PC-9 (cell line): ENCODE data around the gene HOXC10. TPM values are rescaled to one million over a fixed set of nuclear protein-coding genes. Genes with fewer than 3 reads are reported as not detected.

Source experiments
- BruUV-seq: library from RNA; stranded (reverse); fragments of 400-500 nt; replicated peaks from 2 replicates; lab custom pipeline; 2021; lab: Mats Ljungman, UMichigan
- CTCF ChIA-PET: fragments of 300-600 bp; sonication (Branson Sonifier 250); formaldehyde crosslinking; loops from one replicate; lab custom pipeline; 2022; ENCODE audit warnings: antibody characterized with exemption; lab: Charles Lee
- POLR2A ChIA-PET: fragments of 300-600 bp; sonication (Branson Sonifier 250); formaldehyde crosslinking; loops from one replicate; lab custom pipeline; 2022; ENCODE audit warnings: antibody characterized with exemption; ENCODE audit not compliant: unreplicated experiment; lab: Charles Lee
- DNase-seq, 2 experiments: peaks; one replicate each; pipeline versions ENCODE4 v3.0.0 to v3.0.0-alpha.2; 2015 to 2022; ENCODE audit warnings: mixed read lengths in 1 of 2
- H2AFZ ChIP-seq: fragments of 200-600 bp; sonication (generic); 2 replicates; pipeline ENCODE4 v1.8.1; 2017; ENCODE audit warnings: antibody characterized with exemption
- H3F3A ChIP-seq: fragments of 200-600 bp; sonication (generic); 2 replicates; pipeline ENCODE4 v1.8.1; 2017; ENCODE audit warnings: antibody characterized with exemption, mild to moderate bottlenecking, low read depth; ENCODE audit not compliant: insufficient read depth
- H3K27ac ChIP-seq: fragments of 200-600 bp; sonication (generic); 2 replicates; pipeline ENCODE4 v1.6.1; 2016; ENCODE audit warnings: mixed run types
- H3K27me3 ChIP-seq: fragments of 200-600 bp; sonication (generic); 2 replicates; pipeline ENCODE4 v1.6.1; 2016; ENCODE audit warnings: low read depth, mixed run types; ENCODE audit not compliant: insufficient read depth
- H3K36me3 ChIP-seq: fragments of 200-600 bp; sonication (generic); 2 replicates; pipeline ENCODE4 v1.6.1; 2016; ENCODE audit warnings: low read depth, mixed run types
- H3K4me1 ChIP-seq: fragments of 200-600 bp; sonication (generic); replicated peaks from 2 replicates; pipeline ENCODE4 v1.6.1; 2016; ENCODE audit warnings: mixed run types; ENCODE audit not compliant: insufficient read depth
- H3K4me2 ChIP-seq: fragments of 200-600 bp; sonication (generic); 2 replicates; pipeline ENCODE4 v1.6.1; 2017; ENCODE audit warnings: mixed run types
- H3K4me3 ChIP-seq: fragments of 200-600 bp; sonication (generic); 2 replicates; pipeline ENCODE4 v1.6.1; 2016; ENCODE audit warnings: mixed run types
- H3K79me2 ChIP-seq: fragments of 200-600 bp; sonication (generic); 2 replicates; pipeline ENCODE4 v1.6.1; 2017; ENCODE audit warnings: low read depth, mixed run types
- H3K9me2 ChIP-seq: fragments of 200-600 bp; sonication (generic); 2 replicates; pipeline ENCODE4 v1.8.1; 2017; ENCODE audit warnings: mild to moderate bottlenecking; ENCODE audit not compliant: insufficient read depth
- H3K9me3 ChIP-seq: fragments of 200-600 bp; sonication (generic); 2 replicates; pipeline ENCODE4 v1.8.1; 2016; ENCODE audit warnings: low read depth; ENCODE audit not compliant: insufficient read depth
- H4K20me1 ChIP-seq: fragments of 200-600 bp; sonication (generic); 2 replicates; pipeline ENCODE4 v1.8.1; 2017; ENCODE audit not compliant: insufficient read depth
- CTCF ChIP-seq: fragments of 200-600 bp; sonication (generic); conservative IDR thresholded peaks from 2 replicates; pipeline ENCODE4 v1.6.1; 2017; ENCODE audit warnings: mixed run types, antibody characterized with exemption, mild to moderate bottlenecking, moderate library complexity
- EZH2 ChIP-seq: fragments of 200-600 bp; sonication (generic); IDR thresholded peaks from 2 replicates; pipeline ENCODE4 v1.8.0; 2017; ENCODE audit warnings: antibody characterized with exemption, low read depth
- intact Hi-C: fragments of 100-400 bp; cut with micrococcal nuclease; formaldehyde crosslinking; loops from one replicate; pipeline ENCODE4 v1.10.0; 2022; ENCODE audit not compliant: unreplicated experiment
- total RNA-seq: library from RNA; stranded (reverse); gene quantifications from 2 replicates; pipeline ENCODE4 v1.2.3, GENCODE V29; 2021

The HOXC10 gene
- total RNA-seq, 1 experiment from 2014 or later = 1.1 TPM

DNA sequence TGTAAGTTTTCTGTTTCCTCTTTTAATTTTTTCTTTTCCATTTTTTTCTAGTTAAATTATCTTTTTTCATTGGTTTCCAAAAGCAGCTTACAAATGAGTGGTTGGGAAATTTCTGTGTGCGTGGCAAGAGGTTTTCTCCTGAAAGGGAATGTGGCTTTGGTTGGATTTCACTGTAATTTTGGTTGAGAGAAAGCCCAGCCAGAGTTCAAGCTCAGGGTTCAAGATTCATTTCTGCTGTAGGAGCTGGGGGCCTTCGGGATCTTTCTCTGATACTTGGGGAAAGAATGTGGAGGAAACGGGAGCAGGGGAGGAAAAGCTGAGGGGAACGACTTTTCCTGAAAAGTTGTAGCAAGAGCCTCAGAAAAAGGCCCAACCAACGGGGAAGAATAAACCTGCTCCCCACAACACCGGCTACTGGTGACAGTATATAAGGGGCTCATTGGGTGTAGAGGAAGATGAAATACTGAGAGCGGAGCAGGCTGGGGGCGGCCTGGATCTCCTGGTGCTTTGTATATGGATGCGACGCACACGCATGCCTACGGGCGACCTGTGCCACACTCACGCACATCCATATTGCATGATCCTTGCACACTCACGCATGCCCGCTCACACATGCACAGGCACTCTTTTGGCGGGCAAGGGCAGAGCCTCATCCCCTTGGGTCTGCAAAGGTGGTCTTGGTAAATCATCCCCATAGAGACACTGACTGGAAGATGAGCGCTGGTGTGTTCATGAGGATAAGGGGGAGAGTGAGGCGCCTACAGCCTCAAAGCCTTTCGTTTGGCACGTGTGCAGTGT is 1.9 kb downstream of the HOXC10 start:
- no peak for DNase-seq
- Histone ChIP-seq H3K4me3 (no peak overlapping the region), H3K79me2 (no peaks in the 10 kb centered on the region), H3K36me3 (no peaks in the 10 kb centered on the region), H3K27ac (no peak overlapping the region), H4K20me1 (no peaks in the 10 kb centered on the region), H3K4me2 (no peak overlapping the region), H3K9me3 (no peaks in the 10 kb centered on the region), H3K9me2 (no peaks in the 10 kb centered on the region), H3K27me3 (no peaks in the 10 kb centered on the region), H3F3A (peaks cover 3% of the 10 kb centered on the region; the same call in 1 of the 2 replicates), H2AFZ (no peak overlapping the region), H3K4me1 (peaks cover 22% of the 10 kb centered on the region)
- ChIA-PET CTCF (interaction anchor here (1.1 kb wide), 1 partner anchor 214 kb away, joined by 3 read pairs; no protein-coding TSS in a partner anchor), POLR2A (no interaction called here)
- intact Hi-C loops = loop anchor here (5.0 kb wide), 2 partner anchors 120 to 285 kb away; no protein-coding TSS in a partner anchor
- no TSS peak for BruUV-seq
- no peak for TF ChIP-seq CTCF
- TF ChIP-seq EZH2 = no peak

- Histone ChIP-seq H3K27me3 (no peaks in the 10 kb centered on the region), H3K4me3 (no peak overlapping the region), H3F3A (peaks cover 3% of the 10 kb centered on the region; the same call in 1 of the 2 replicates), H3K4me2 (no peak overlapping the region), H3K27ac (no peak overlapping the region), H3K36me3 (no peaks in the 10 kb centered on the region), H3K9me3 (no peaks in the 10 kb centered on the region), H3K4me1 (peaks cover 22% of the 10 kb centered on the region), H3K79me2 (no peaks in the 10 kb centered on the region), H2AFZ (no peak overlapping the region), H3K9me2 (no peaks in the 10 kb centered on the region), H4K20me1 (no peaks in the 10 kb centered on the region)
- POLR2A ChIA-PET = interaction anchor here (0.7 kb wide), 1 partner anchor 218 kb away, joined by 5 read pairs; no protein-coding TSS in a partner anchor
- intact Hi-C loops = loop anchor here (2.0 to 5.0 kb wide), 4 partner anchors 121 to 286 kb away; no protein-coding TSS in a partner anchor
- no peak for DNase-seq
- CTCF ChIA-PET = interaction anchor here (0.6 kb wide), 1 partner anchor 45 kb away, joined by 13 read pairs; no protein-coding TSS in a partner anchor
- BruUV-seq = no TSS peak
- TF ChIP-seq CTCF (no peak), EZH2 (no peak)
Measured at GRCh38 chr12:53987787-53988230, 2.9 kb downstream of the HOXC10 start.

DNA sequence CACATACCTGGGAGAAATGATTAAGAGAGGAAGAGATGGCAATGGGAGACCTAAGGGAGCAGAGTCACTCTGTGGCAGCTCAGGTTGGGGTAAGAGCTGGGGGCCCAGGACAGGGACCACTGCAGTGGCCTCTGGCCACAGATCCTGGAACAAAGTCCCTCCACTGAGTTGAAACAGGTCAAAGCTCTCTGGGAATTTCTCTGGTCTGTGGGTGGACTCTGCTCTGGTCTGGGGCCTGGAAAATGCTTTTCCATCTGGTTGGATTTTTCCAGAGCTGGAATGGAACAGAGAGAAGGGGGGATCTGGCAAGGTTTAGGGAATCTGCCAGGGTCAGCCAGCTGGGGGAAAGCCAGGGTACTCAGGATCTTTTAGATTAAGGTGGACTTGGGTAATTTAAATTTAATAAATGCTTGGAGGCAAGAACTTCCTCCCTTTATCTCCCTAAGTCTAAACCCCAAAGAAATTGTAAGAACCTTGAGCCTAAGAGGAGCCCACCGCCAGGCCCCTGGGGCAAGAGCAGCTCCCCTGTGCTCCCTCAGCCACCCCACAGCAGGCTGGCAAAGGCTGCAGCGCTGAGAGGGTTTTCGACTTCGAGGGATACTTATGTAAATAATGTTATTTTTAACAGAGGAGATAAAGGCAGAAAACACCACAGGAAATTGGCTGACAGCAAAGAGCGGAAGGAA is 3.7 kb downstream of the HOXC10 start:
- H3K4me2 ChIP-seq = peak overlapping the region; percentile 84
- ChIA-PET POLR2A (no interaction called here), CTCF (interaction anchor here (0.6 kb wide), 1 partner anchor 44 kb away, joined by 13 read pairs; no protein-coding TSS in a partner anchor)
- H3K27me3 ChIP-seq = no peaks in the 10 kb centered on the region
- peak overlapping the region; percentile 55; the same call in 1 of the 2 replicates for H3K4me3 ChIP-seq
- no peak for DNase-seq
- H3K9me2 ChIP-seq = no peaks in the 10 kb centered on the region
- H3K79me2 ChIP-seq = 0 out of 2 replicates have a peak, but pooled peaks cover 3% of the 10 kb centered on the region
- no peak overlapping the region for H3K27ac ChIP-seq
- no peaks in the 10 kb centered on the region for H3K36me3 ChIP-seq
- H4K20me1 ChIP-seq = no peaks in the 10 kb centered on the region
- no peak overlapping the region for H2AFZ ChIP-seq
- intact Hi-C loops = loop anchor here (2.0 to 5.0 kb wide), 4 partner anchors 121 to 286 kb away; no protein-coding TSS in a partner anchor
- H3F3A ChIP-seq = peaks cover 3% of the 10 kb centered on the region; the same call in 1 of the 2 replicates
- no peaks in the 10 kb centered on the region for H3K9me3 ChIP-seq
- no TSS peak for BruUV-seq
- no peak for TF ChIP-seq EZH2
- no peak for TF ChIP-seq CTCF
- H3K4me1 ChIP-seq = peaks cover 29% of the 10 kb centered on the region
